GM12878 (cell line): ENCODE data around the gene C16orf96.

Experiments used
- IKZF2 ChIP-seq, 2 experiments: fragments of 450-650 bp; IDR thresholded peaks; 2 replicates each; pipeline ENCODE4 v1.6.1; 2017; ENCODE audit warnings: mild to moderate bottlenecking in 2 of 2, moderate library complexity in 2 of 2
- MEF2A ChIP-seq: IDR thresholded peaks from 2 replicates; pipeline ENCODE4 v1.6.1; 2011; ENCODE audit warnings: low read depth, mild to moderate bottlenecking, low read length, moderate library complexity; ENCODE audit not compliant: insufficient read depth
- SREBF1 ChIP-seq: IDR thresholded peaks from 2 replicates; pipeline ENCODE4 v1.6.1; 2012; ENCODE audit warnings: mild to moderate bottlenecking, low read length

- TF ChIP-seq SREBF1 (no peak), MEF2A (no peak), IKZF2 (IDR thresholded peaks at IDR 0.05) (no peak)
These were observed 11.7 kb upstream of the C16orf96 start for GRCh38 chr16:4544473-4544872.
